Neuronal stem cell (in vitro differentiated cells): ENCODE results near the gene TAAR6. TPM values are rescaled to one million over a fixed set of nuclear protein-coding genes. Genes with fewer than 3 reads are reported as not detected.
A peak's percentile ranks its signal among the peaks of the same experiment; 100 is the strongest.

Experiments
- DNase-seq: peaks from one replicate; pipeline ENCODE4 v3.0.0-alpha.2; 2013; ENCODE audit warnings: low spot score
- H2AFZ ChIP-seq: one replicate; pipeline ENCODE4 v1.6.1; 2013; ENCODE audit warnings: mild to moderate bottlenecking, low read length, inconsistent platforms
- H2AK5ac ChIP-seq: 2 replicates; pipeline ENCODE4 v1.6.1; 2013; ENCODE audit warnings: low read depth, mild to moderate bottlenecking, inconsistent platforms, low read length, moderate library complexity, mixed read lengths
- H2BK120ac ChIP-seq: 2 replicates; pipeline ENCODE4 v1.6.1; 2013; ENCODE audit warnings: low read depth, mild to moderate bottlenecking, inconsistent platforms, low read length, moderate library complexity, mixed read lengths
- H2BK12ac ChIP-seq: one replicate; pipeline ENCODE4 v1.6.1; 2013; ENCODE audit warnings: low read length, inconsistent platforms
- H2BK15ac ChIP-seq: 2 replicates; pipeline ENCODE4 v1.6.1; 2013; ENCODE audit warnings: mild to moderate bottlenecking, low read length, inconsistent platforms, mixed read lengths
- H2BK5ac ChIP-seq: one replicate; pipeline ENCODE4 v1.6.1; 2013; ENCODE audit warnings: inconsistent platforms, mild to moderate bottlenecking, low read length, moderate library complexity
- H3K14ac ChIP-seq: one replicate; pipeline ENCODE4 v1.6.1; 2013; ENCODE audit warnings: low read length, inconsistent platforms
- H3K18ac ChIP-seq: 2 replicates; pipeline ENCODE4 v1.6.1; 2013; ENCODE audit warnings: low read length, inconsistent platforms
- H3K23ac ChIP-seq: 2 replicates; pipeline ENCODE4 v1.6.1; 2013; ENCODE audit warnings: low read depth, mild to moderate bottlenecking, mixed read lengths, low read length, inconsistent platforms; ENCODE audit not compliant: poor library complexity
- H3K27ac ChIP-seq: replicated peaks from 3 replicates; pipeline ENCODE4 v1.5.1; 2013; ENCODE audit warnings: low read length, inconsistent platforms
- H3K27me3 ChIP-seq, 3 experiments: 2 replicates each; pipeline ENCODE4 v1.6.1; 2013; ENCODE audit warnings: low read length in 3 of 3, mild to moderate bottlenecking in 2 of 3, inconsistent platforms in 1 of 3, low read depth in 1 of 3, mixed read lengths in 1 of 3, moderate library complexity in 1 of 3; ENCODE audit not compliant: control insufficient read depth in 3 of 3, insufficient read depth in 3 of 3
- H3K36me3 ChIP-seq, 2 donors: replicated peaks in 1 of 2; 2 replicates each; pipeline ENCODE4 v1.6.1; 2013; ENCODE audit warnings: low read length in 2 of 2; ENCODE audit not compliant: control insufficient read depth in 2 of 2, insufficient read depth in 2 of 2
- H3K4ac ChIP-seq: 2 replicates; pipeline ENCODE4 v1.6.1; 2013; ENCODE audit warnings: inconsistent platforms, mild to moderate bottlenecking, low read length, moderate library complexity
- H3K4me1 ChIP-seq, 2 donors: 1 replicate in 1 of 2; 2 replicates in 1 of 2; pipeline ENCODE4 v1.6.1; 2013; ENCODE audit warnings: low read length in 2 of 2, low read depth in 1 of 2; ENCODE audit not compliant: control insufficient read depth in 2 of 2, insufficient read depth in 1 of 2
- H3K4me2 ChIP-seq: one replicate; pipeline ENCODE4 v1.6.1; 2013; ENCODE audit warnings: mild to moderate bottlenecking, low read length, inconsistent platforms; ENCODE audit not compliant: insufficient read depth, poor library complexity, severe bottlenecking
- H3K4me3 ChIP-seq, 2 donors: 2 replicates each; pipeline ENCODE4 v1.5.1; 2013; ENCODE audit warnings: low read length in 2 of 2, mild to moderate bottlenecking in 2 of 2, inconsistent platforms in 1 of 2, moderate library complexity in 1 of 2
- H3K79me1 ChIP-seq: one replicate; pipeline ENCODE4 v1.6.1; 2013; ENCODE audit warnings: low read depth, mild to moderate bottlenecking, inconsistent platforms, low read length, moderate library complexity
- H3K9ac ChIP-seq: one replicate; pipeline ENCODE4 v1.6.1; 2013; ENCODE audit warnings: mild to moderate bottlenecking, low read depth, low read length, inconsistent platforms; ENCODE audit not compliant: poor library complexity
- H3K9me3 ChIP-seq, 2 donors: replicated peaks in 1 of 2; 2 replicates each; pipeline versions ENCODE3 to v1.6.1; 2013; ENCODE audit warnings: low read length in 2 of 2, mild to moderate bottlenecking in 2 of 2, inconsistent platforms in 1 of 2, low read depth in 1 of 2, mixed read lengths in 1 of 2, moderate library complexity in 1 of 2; ENCODE audit not compliant: control insufficient read depth in 2 of 2, insufficient read depth in 1 of 2
- H4K8ac ChIP-seq: one replicate; pipeline ENCODE4 v1.6.1; 2013; ENCODE audit warnings: low read depth, mild to moderate bottlenecking, inconsistent platforms, low read length, moderate library complexity
- H4K91ac ChIP-seq: one replicate; pipeline ENCODE4 v1.6.1; 2013; ENCODE audit warnings: low read length, low read depth, mild to moderate bottlenecking, inconsistent platforms; ENCODE audit not compliant: poor library complexity
- WGBS, 2 donors: extraction: QIAGEN DNeasy Blood & Tissue Kit; methylation state at CpG; one replicate each; pipeline ENCODE4 v1.1.7; 2013; ENCODE audit warnings: missing lambda C conversion rate in 2 of 2, mixed read lengths in 1 of 2; ENCODE audit not compliant: insufficient read length in 2 of 2, insufficient replicate concordance in 1 of 2; ENCODE audit errors: extremely low coverage in 2 of 2; 5-methylcytosine and 5-hydroxymethylcytosine counted together
- small RNA-seq: library from polyadenylated mRNA; stranded (forward); fragments of <200 nt; extraction: miRNeasy Mini kit (QIAGEN cat#:217004); gene quantifications from one replicate; pipeline ENCODE3, GENCODE V24; 2013; ENCODE audit not compliant: insufficient read depth

The TAAR6 gene

DNA sequence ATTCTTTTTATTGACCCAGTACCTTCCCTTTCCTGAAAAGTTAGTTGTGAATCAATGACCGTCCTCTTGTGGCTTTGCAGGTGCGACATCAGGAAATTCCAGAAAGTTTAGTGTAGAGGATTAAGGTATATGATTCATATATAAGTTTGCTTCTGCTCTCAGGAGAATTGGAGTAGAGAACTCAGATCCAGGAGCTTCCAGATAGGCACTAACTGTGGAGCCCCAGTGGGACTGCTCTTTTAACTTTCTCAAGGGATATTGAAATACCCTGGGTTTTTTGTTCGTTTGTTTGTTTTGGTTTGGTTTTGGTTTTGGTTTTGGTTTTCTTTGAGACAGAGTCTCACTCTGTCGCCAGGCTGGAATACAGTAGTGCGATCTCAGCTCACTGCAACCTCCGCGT, 44.4 kb downstream of the TAAR6 start:
- no peak overlapping the region for H2AK5ac ChIP-seq
- no peak overlapping the region for H2AFZ ChIP-seq
- no peaks in the 10 kb centered on the region for H3K9me3 ChIP-seq
- H3K27me3 ChIP-seq, result no peaks in the 10 kb centered on the region
- no peak overlapping the region for H3K18ac ChIP-seq
- H3K4me2 ChIP-seq, result no peak overlapping the region
- no peak overlapping the region for H3K27ac ChIP-seq
- H2BK15ac ChIP-seq, result no peak overlapping the region
- H3K9ac ChIP-seq, result no peak overlapping the region
- no peaks in the 10 kb centered on the region for H3K36me3 ChIP-seq
- no peak overlapping the region for H2BK120ac ChIP-seq
- no peak overlapping the region for H2BK5ac ChIP-seq
- WGBS, 2 donors, result no CpG with 5 or more reads among the region's 7 CpGs
- H4K91ac ChIP-seq, result no peak overlapping the region
- H4K8ac ChIP-seq, result no peak overlapping the region
- no peak for DNase-seq
- no peak overlapping the region for H3K4me3 ChIP-seq
- H2BK12ac ChIP-seq, result no peak overlapping the region
- H3K79me1 ChIP-seq, result no peaks in the 10 kb centered on the region
- H3K14ac ChIP-seq, result no peak overlapping the region
- peaks cover 1 to 7% of the 10 kb centered on the region in 2 donors for H3K4me1 ChIP-seq
- no peak overlapping the region for H3K23ac ChIP-seq
- H3K4ac ChIP-seq, result no peak overlapping the region

DNA sequence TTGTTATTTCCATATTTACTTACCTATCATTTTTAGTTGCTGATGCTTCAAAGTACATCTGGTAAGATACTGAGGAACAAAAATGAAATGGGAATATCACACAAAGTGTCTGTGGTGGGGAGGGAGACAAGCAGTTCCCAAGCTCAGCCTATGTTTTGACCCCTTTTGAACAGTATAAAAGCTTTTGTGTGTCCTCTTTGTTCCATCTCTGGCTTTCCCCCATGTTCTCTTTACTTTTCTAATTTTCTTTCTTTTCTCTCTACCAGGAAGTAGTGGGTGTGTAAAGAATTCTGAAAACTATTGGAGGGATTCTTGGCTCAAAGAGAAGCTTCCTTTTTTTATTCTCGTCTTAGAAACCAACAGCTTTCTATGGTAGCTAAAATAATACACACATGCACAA, 46.6 kb downstream of the TAAR6 start:
- Histone ChIP-seq H3K4ac (no peak overlapping the region), H3K36me3 (no peaks in the 10 kb centered on the region), H4K8ac (no peak overlapping the region), H3K23ac (no peak overlapping the region), H3K14ac (no peak overlapping the region), H2AK5ac (no peak overlapping the region), H3K4me3 (no peak overlapping the region), H3K79me1 (no peaks in the 10 kb centered on the region), H3K27me3 (no peaks in the 10 kb centered on the region), H3K9me3 (no peaks in the 10 kb centered on the region), H2BK5ac (no peak overlapping the region), H3K4me2 (no peak overlapping the region), H3K4me1 (peaks cover 1 to 7% of the 10 kb centered on the region in 2 donors), H2BK15ac (no peak overlapping the region), H3K18ac (no peak overlapping the region), H4K91ac (no peak overlapping the region), H2AFZ (peak overlapping the region; percentile 7), H3K27ac (peak overlapping the region; percentile 44), H2BK12ac (no peak overlapping the region), H2BK120ac (no peak overlapping the region), H3K9ac (no peak overlapping the region)
- no CpG with 5 or more reads among the region's 1 CpG for WGBS, 2 donors
- DNase-seq, result no peak

Small RNA genes within 50 kb of the gene (small RNA-seq; reads per million reads assigned to genes)
- gene TAAR7P, result not detected
